Measurements from ENCODE around the gene PAPSS2.

GRCh38 chr10:87786421-87786820 is 126.7 kb downstream of the PAPSS2 start:
- TF ChIP-seq CTCF (IDR thresholded peaks at IDR 0.05) = no peak
- TF ChIP-seq POLR2A (IDR thresholded peaks at IDR 0.05) = no peak
